GM06990 (cell line): ENCODE results near the gene DNMT3A.
"Not testable (repeated sequence)": the region's sequence is repeated elsewhere in the genome, so short reads cannot be mapped to it uniquely, and the experiment has no call there.

Experiments
- DNase-seq: peaks from one replicate; pipeline ENCODE4 v3.0.0-alpha.2; 2011; ENCODE audit not compliant: insufficient read length; ENCODE audit errors: extremely low read depth
- H3K27me3 ChIP-seq: replicated peaks from 2 replicates; pipeline ENCODE4 v1.6.0; 2011; ENCODE audit warnings: low read length; ENCODE audit not compliant: control insufficient read depth, insufficient read depth
- H3K36me3 ChIP-seq: 2 replicates; pipeline ENCODE4 v1.5.1; 2011; ENCODE audit warnings: low read length; ENCODE audit not compliant: control insufficient read depth, insufficient read depth
- H3K4me3 ChIP-seq: replicated peaks from 2 replicates; pipeline ENCODE4 v1.5.1; 2011; ENCODE audit warnings: low read depth, mild to moderate bottlenecking, control low read depth, low read length
- TF ChIP-seq, protein P1 (sequence below): IDR thresholded peaks from 2 replicates; pipeline ENCODE4 v1.5.1; 2011; ENCODE audit warnings: low read length, control low read depth, mild to moderate bottlenecking, inconsistent platforms; ENCODE audit not compliant: insufficient read depth, poor library complexity, severe bottlenecking

Gene DNMT3A

DNA sequence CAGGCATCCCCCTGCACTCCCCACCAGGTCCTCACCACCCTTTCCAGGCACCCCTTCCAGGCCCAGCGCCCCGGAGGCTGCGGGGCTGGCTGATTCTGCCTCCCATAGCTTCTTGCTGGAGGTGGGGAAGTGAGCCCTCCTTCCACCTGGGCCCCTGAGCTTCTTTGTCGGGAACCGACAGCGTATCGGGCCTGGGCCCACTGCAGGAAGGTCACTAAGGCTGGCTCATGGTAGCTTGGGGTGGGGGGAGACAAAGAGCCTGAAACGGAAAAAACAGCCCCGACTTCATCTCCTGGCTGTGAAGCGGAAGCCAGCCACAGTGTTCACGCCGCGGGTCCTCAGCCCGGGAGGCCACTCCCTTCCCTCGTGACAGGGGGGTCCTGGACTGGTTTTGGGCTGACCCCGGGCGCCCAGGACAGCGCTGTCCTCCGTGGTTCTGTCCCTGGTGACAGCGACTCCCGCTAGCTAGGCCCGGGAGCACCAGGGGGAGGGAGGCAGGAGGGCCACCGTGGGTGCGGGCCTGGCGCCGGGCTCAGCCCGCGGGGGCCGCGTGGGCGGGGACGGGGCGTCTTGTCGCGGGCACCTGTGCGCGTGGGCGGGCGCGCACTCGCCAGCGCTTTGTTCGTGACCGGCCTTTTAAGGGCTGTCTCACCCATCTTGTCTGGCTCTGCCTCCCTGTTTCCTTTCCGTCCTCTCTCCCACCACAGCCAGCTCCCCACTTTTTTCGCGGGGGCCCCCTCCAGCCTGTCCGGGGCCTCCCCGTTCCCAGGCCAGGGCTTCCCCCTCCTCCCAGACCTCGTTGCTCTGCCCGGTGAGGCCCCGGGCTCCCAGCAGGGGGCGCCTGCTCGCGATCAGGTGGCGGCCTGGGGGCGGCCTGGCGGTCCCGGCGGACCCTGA is 64.9 kb downstream of the DNMT3A start:
- peak overlapping the region; percentile 41 for H3K4me3 ChIP-seq
- TF ChIP-seq, protein P1, sequence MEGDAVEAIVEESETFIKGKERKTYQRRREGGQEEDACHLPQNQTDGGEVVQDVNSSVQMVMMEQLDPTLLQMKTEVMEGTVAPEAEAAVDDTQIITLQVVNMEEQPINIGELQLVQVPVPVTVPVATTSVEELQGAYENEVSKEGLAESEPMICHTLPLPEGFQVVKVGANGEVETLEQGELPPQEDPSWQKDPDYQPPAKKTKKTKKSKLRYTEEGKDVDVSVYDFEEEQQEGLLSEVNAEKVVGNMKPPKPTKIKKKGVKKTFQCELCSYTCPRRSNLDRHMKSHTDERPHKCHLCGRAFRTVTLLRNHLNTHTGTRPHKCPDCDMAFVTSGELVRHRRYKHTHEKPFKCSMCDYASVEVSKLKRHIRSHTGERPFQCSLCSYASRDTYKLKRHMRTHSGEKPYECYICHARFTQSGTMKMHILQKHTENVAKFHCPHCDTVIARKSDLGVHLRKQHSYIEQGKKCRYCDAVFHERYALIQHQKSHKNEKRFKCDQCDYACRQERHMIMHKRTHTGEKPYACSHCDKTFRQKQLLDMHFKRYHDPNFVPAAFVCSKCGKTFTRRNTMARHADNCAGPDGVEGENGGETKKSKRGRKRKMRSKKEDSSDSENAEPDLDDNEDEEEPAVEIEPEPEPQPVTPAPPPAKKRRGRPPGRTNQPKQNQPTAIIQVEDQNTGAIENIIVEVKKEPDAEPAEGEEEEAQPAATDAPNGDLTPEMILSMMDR: peak; percentile 73
- DNase-seq: peak; percentile 81
- no peaks in the 10 kb centered on the region; the same call in none of the 2 replicates for H3K36me3 ChIP-seq
- no peaks in the 10 kb centered on the region for H3K27me3 ChIP-seq

DNA sequence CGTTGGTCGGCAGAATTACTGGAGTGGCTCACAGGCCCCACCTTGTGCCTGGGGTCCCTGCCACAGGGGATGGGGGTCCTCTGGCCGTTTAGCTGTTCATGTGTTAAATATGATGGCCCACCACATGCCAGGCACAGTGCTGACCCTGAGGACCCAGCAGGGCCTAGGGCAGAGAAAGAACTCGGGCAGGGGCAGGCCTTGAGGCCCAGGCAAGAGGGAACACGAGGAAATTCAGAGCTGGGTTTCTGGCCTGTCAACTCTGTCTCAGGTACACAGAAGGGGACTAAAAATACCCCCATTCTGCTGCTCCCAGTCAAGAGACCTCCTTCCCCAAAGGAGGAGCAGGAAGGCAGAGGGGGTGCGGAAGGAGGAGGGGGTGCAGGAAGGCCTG is 66.2 kb downstream of the DNMT3A start:
- TF ChIP-seq, protein P1: no peak
- Histone ChIP-seq H3K36me3 (no peaks in the 10 kb centered on the region; the same call in none of the 2 replicates), H3K4me3 (no peak overlapping the region), H3K27me3 (no peaks in the 10 kb centered on the region)
- DNase-seq: no peak

DNA sequence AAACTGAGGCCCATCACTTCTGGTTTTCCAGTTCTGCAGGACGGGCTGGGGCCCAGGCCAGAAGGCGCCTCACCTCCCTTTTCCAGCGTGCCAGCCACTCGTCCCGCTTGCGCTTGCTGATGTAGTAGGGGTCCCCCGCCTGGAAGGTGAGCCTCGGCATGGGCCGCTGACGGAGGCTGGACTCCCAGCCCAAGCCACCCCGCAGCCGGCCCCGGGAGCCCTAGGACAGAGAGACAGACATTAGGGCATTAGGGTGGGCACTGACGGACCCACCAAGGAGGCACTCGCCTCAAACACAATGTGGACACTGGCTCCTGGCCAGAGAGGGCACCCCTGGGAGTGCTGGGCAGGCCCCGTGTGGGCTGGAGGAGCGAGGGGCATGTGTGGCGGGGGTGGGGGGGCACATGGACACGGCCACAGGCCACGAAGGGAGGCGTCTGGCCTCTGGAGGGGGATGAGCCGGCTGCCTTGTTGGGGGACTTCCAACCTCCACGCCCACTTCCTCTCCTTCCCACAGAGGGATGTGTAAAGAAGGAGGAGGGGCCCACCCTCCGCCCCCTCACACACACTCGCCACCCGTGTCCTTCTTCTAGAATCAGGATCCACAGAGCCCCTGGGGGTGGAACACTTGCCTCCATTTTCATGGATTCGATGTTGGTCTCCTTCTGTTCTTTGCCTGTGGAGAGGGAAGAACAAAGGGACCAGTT is 66.7 kb downstream of the DNMT3A start:
- Histone ChIP-seq H3K27me3 (no peaks in the 10 kb centered on the region), H3K36me3 (peaks cover 1% of the 10 kb centered on the region), H3K4me3 (no peak overlapping the region)
- no peak for DNase-seq
- TF ChIP-seq, protein P1: no peak

- no peak for DNase-seq
- no peak overlapping the region for H3K4me3 ChIP-seq
- TF ChIP-seq, protein P1: no peak
- H3K36me3 ChIP-seq: peaks cover 5% of the 10 kb centered on the region
- no peaks in the 10 kb centered on the region for H3K27me3 ChIP-seq
These were observed 67.7 kb downstream of the DNMT3A start for GRCh38 chr2:25273985-25274535.

- not testable (repeated sequence) for H3K27me3 ChIP-seq, H3K4me3 ChIP-seq, DNase-seq
- peaks cover 12% of the 10 kb centered on the region for H3K36me3 ChIP-seq
These were observed 69.0 kb downstream of the DNMT3A start for GRCh38 chr2:25272705-25273104.

GRCh38 chr2:25270061-25270460 is 71.7 kb downstream of the DNMT3A start:
- TF ChIP-seq, protein P1: no peak
- Histone ChIP-seq H3K4me3 (no peak overlapping the region), H3K27me3 (no peaks in the 10 kb centered on the region), H3K36me3 (peaks cover 12% of the 10 kb centered on the region)
- no peak for DNase-seq
